Hippocampal formation (tissue), 2 donors: ENCODE data around the gene CHCHD3.

Source experiments
- DNase-seq, 2 donors: peaks; one replicate each; lab custom pipeline; 2025; lab: John Stamatoyannopoulos, UW

CHCHD3 gene

DNA sequence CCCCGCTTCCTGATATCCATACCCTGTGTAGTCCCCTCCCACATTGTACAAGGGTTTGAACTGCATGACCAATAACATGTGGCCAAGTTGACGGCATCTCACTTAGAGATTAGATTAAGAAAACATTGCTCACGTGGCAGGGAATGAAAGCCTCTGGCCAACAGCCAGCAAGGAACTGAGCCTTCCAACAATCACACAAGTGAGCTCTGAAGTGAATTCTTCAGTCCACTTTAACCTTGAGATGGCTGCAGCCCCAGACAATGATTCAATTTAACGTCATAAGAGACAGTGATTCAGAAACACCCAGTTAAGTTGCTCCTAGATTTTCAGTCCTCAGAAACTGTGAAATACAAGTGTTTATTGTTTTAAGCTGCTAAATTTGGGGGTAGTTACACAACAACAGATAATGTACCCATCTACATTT is 339.7 kb downstream of the CHCHD3 start:
- DNase-seq = no peak

DNA sequence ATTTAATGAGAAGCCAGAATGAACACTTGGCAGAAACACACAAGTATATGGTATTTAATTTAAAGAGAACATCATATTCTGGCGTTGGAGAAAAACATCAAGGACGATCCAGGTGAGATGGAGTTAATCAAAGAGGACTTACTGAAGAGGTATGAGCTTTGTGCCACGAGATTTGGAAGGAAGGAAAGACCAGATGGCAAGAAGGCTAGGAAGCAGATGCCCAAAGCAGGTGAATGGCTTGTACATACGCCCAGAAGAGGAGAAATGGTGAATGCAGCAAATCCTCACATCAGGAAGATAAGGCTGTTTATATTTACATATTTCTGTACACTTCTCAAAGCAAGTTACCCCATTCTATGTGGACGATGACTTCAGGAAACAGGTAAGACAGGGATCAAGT is 341.7 kb downstream of the CHCHD3 start:
- DNase-seq = peak in 1 of 2 donors; percentile 11

- DNase-seq = peak in 1 of 2 donors; percentile 38
These were observed 342.5 kb downstream of the CHCHD3 start for GRCh38 chr7:132739271-132739955.

- DNase-seq = no peak
These were observed 343.6 kb downstream of the CHCHD3 start for GRCh38 chr7:132738254-132738653.

GRCh38 chr7:132735476-132735875 is 346.4 kb downstream of the CHCHD3 start:
- DNase-seq = no peak
